ENCODE data around the gene DLGAP4.
"Not testable (repeated sequence)": the region's sequence is repeated elsewhere in the genome, so short reads cannot be mapped to it uniquely, and the experiment has no call there.

The DLGAP4 gene

GRCh38 chr20:36549942-36550789, 244.0 kb downstream of the DLGAP4 start:
- H3K4me3 ChIP-seq = peak overlapping the region; percentile 4
- peak overlapping the region; percentile 51 to 98 for H3K27ac ChIP-seq
- no peak for DNase-seq (ENCODE audit: low spot score)
- TF ChIP-seq CTCF (IDR thresholded peaks at IDR 0.05) = no peak

GRCh38 chr20:36550790-36551299, 244.7 kb downstream of the DLGAP4 start:
- Histone ChIP-seq H3K4me3 (no peak overlapping the region), H3K27ac (peak overlapping the region; percentile 51 to 98)
- TF ChIP-seq CTCF (IDR thresholded peaks at IDR 0.05) = no peak
- peak; percentile 81 for DNase-seq (ENCODE audit: low spot score)

GRCh38 chr20:36555248-36555647, 249.1 kb downstream of the DLGAP4 start:
- TF ChIP-seq CTCF (IDR thresholded peaks at IDR 0.05) = no peak
- DNase-seq (ENCODE audit: low spot score) = no peak
- Histone ChIP-seq H3K4me3 (no peak overlapping the region), H3K27ac (no peak overlapping the region)

GRCh38 chr20:36562724-36563123, 256.6 kb downstream of the DLGAP4 start:
- H3K27ac ChIP-seq = no peak overlapping the region
- DNase-seq (ENCODE audit: low spot score) = no peak
- no peak for TF ChIP-seq CTCF (IDR thresholded peaks at IDR 0.05)
- no peak overlapping the region for H3K4me3 ChIP-seq

- no peak overlapping the region for H3K4me3 ChIP-seq
- no peak overlapping the region for H3K27ac ChIP-seq
- no peak for DNase-seq (ENCODE audit: low spot score)
- TF ChIP-seq CTCF (IDR thresholded peaks at IDR 0.05) = no peak
Observed at GRCh38 chr20:36563374-36563773, 257.2 kb downstream of the DLGAP4 start.

- DNase-seq (ENCODE audit: low spot score); H3K27ac ChIP-seq; H3K4me3 ChIP-seq: not testable (repeated sequence)
Observed at GRCh38 chr20:36564078-36564725, 258.1 kb downstream of the DLGAP4 start.

GRCh38 chr20:36564726-36565121, 258.6 kb downstream of the DLGAP4 start:
- not testable (repeated sequence) for H3K27ac ChIP-seq; DNase-seq (ENCODE audit: low spot score); H3K4me3 ChIP-seq

GRCh38 chr20:36565520-36565919, 259.4 kb downstream of the DLGAP4 start:
- DNase-seq (ENCODE audit: low spot score) = no peak
- TF ChIP-seq CTCF (IDR thresholded peaks at IDR 0.05) = no peak
- Histone ChIP-seq H3K27ac (no peak overlapping the region), H3K4me3 (no peak overlapping the region)
